ENCODE data around the gene ZNF296. TPM values are rescaled to one million over a fixed set of nuclear protein-coding genes. Genes with fewer than 3 reads are reported as not detected.

ZNF296 gene
- polyA plus RNA-seq, 4 donors: 0.45 to 2.5 (median 0.76) TPM

GRCh38 chr19:45063851-45064801 is 12.2 kb downstream of the ZNF296 start:
- no peak for DNase-seq (ENCODE audit: low read depth in 4 of 4, low spot score in 3 of 4)

- no peak for DNase-seq (ENCODE audit: low read depth in 4 of 4, low spot score in 3 of 4)
Measured at GRCh38 chr19:45061965-45062364, 14.3 kb downstream of the ZNF296 start.

- no peak for DNase-seq (ENCODE audit: low read depth in 4 of 4, low spot score in 3 of 4)
Measured at GRCh38 chr19:45059258-45059965, 16.9 kb downstream of the ZNF296 start.

- no peak for DNase-seq (ENCODE audit: low read depth in 4 of 4, low spot score in 3 of 4)
Measured at GRCh38 chr19:45058622-45059159, 17.6 kb downstream of the ZNF296 start.

- DNase-seq (ENCODE audit: low read depth in 4 of 4, low spot score in 3 of 4): no peak
Measured at GRCh38 chr19:45057444-45057843, 18.8 kb downstream of the ZNF296 start.

- no peak for DNase-seq (ENCODE audit: low read depth in 4 of 4, low spot score in 3 of 4)
Measured at GRCh38 chr19:45056831-45057230, 19.4 kb downstream of the ZNF296 start.

- no peak for DNase-seq (ENCODE audit: low read depth in 4 of 4, low spot score in 3 of 4)
Measured at GRCh38 chr19:45051929-45052579, 24.2 kb downstream of the ZNF296 start.

GRCh38 chr19:45050036-45050435 is 26.2 kb downstream of the ZNF296 start:
- DNase-seq (ENCODE audit: low read depth in 4 of 4, low spot score in 3 of 4): no peak

GRCh38 chr19:45049073-45049736 is 27.1 kb downstream of the ZNF296 start:
- DNase-seq (ENCODE audit: low read depth in 4 of 4, low spot score in 3 of 4): no peak

GRCh38 chr19:45047188-45047797 is 29.0 kb downstream of the ZNF296 start:
- no peak for DNase-seq (ENCODE audit: low read depth in 4 of 4, low spot score in 3 of 4)

GRCh38 chr19:45046355-45046754 is 29.9 kb downstream of the ZNF296 start:
- DNase-seq (ENCODE audit: low read depth in 4 of 4, low spot score in 3 of 4): no peak

GRCh38 chr19:45045671-45046353 is 30.5 kb downstream of the ZNF296 start:
- no peak for DNase-seq (ENCODE audit: low read depth in 4 of 4, low spot score in 3 of 4)

- DNase-seq (ENCODE audit: low read depth in 4 of 4, low spot score in 3 of 4): no peak
Measured at GRCh38 chr19:45041125-45041524, 35.2 kb downstream of the ZNF296 start.

- no peak for DNase-seq (ENCODE audit: low read depth in 4 of 4, low spot score in 3 of 4)
Measured at GRCh38 chr19:45040059-45040771, 36.1 kb downstream of the ZNF296 start.

GRCh38 chr19:45038931-45039893 is 37.1 kb downstream of the ZNF296 start, which contains the start of gene CLASRP:
TSS of gene CLASRP (plus strand) at chr19:45039045. CDS start at chr19:45040213, 1,168 bp downstream.
- peak; percentile 68 to 82 (median 76) for DNase-seq (ENCODE audit: low read depth in 4 of 4, low spot score in 3 of 4)

- no peak for DNase-seq (ENCODE audit: low read depth in 4 of 4, low spot score in 3 of 4)
Measured at GRCh38 chr19:45037393-45038169, 38.7 kb downstream of the ZNF296 start.

- no peak for DNase-seq (ENCODE audit: low read depth in 4 of 4, low spot score in 3 of 4)
Measured at GRCh38 chr19:45035755-45036154, 40.5 kb downstream of the ZNF296 start.

Data from left renal pelvis (tissue), 4 donors.